Measurements from ENCODE around the gene PTPRU.

Gene PTPRU

GRCh38 chr1:29211086-29212030 lies 25.0 kb upstream of the PTPRU start:
- Histone ChIP-seq H3K9me2 (replicated peaks; ENCODE audit: control insufficient read depth, low read length) (no peaks in the 10 kb centered on the region), H3K9me3 (ENCODE audit: control insufficient read depth, insufficient read depth, low read length) (no peaks in the 10 kb centered on the region), H3F3A (ENCODE audit: control insufficient read depth, insufficient read depth) (no peaks in the 10 kb centered on the region), H3K27ac (ENCODE audit: low read depth, low read length) (no peak overlapping the region), H4K20me1 (ENCODE audit: control insufficient read depth, insufficient read depth, low read depth, low read length) (no peaks in the 10 kb centered on the region), H3K79me2 (ENCODE audit: control insufficient read depth, low read length) (no peaks in the 10 kb centered on the region), H3K4me1 (ENCODE audit: control insufficient read depth, low read length) (peaks cover 2% of the 10 kb centered on the region; the same call in 1 of the 2 replicates), H3K4me3 (ENCODE audit: low read length) (no peak overlapping the region), H3K36me3 (ENCODE audit: control insufficient read depth, low read length) (peaks cover 45% of the 10 kb centered on the region), H3K4me2 (ENCODE audit: low read length) (no peak overlapping the region), H3K27me3 (ENCODE audit: control insufficient read depth, low read length) (no peaks in the 10 kb centered on the region)
- TF ChIP-seq CTCF (IDR thresholded peaks at IDR 0.05; ENCODE audit: low read depth, low read length, poor library complexity, severe bottlenecking), result no peak
- no peak for TF ChIP-seq EZH2phosphoT487 (IDR thresholded peaks at IDR 0.05; ENCODE audit: borderline replicate concordance, low read length)

- peaks cover 2% of the 10 kb centered on the region; the same call in 1 of the 2 replicates for H3K4me1 ChIP-seq (ENCODE audit: control insufficient read depth, low read length)
- no peak overlapping the region for H3K4me3 ChIP-seq (ENCODE audit: low read length)
- no peaks in the 10 kb centered on the region for H3F3A ChIP-seq (ENCODE audit: control insufficient read depth, insufficient read depth)
- no peak overlapping the region for H3K4me2 ChIP-seq (ENCODE audit: low read length)
- no peaks in the 10 kb centered on the region for H3K27me3 ChIP-seq (ENCODE audit: control insufficient read depth, low read length)
- H4K20me1 ChIP-seq (ENCODE audit: control insufficient read depth, insufficient read depth, low read depth, low read length), result no peaks in the 10 kb centered on the region
- H3K9me3 ChIP-seq (ENCODE audit: control insufficient read depth, insufficient read depth, low read length), result no peaks in the 10 kb centered on the region
- no peaks in the 10 kb centered on the region for H3K9me2 ChIP-seq (replicated peaks; ENCODE audit: control insufficient read depth, low read length)
- no peaks in the 10 kb centered on the region for H3K79me2 ChIP-seq (ENCODE audit: control insufficient read depth, low read length)
- no peak for TF ChIP-seq CTCF (IDR thresholded peaks at IDR 0.05; ENCODE audit: low read depth, low read length, poor library complexity, severe bottlenecking)
- TF ChIP-seq EZH2phosphoT487 (IDR thresholded peaks at IDR 0.05; ENCODE audit: borderline replicate concordance, low read length), result no peak
- no peak overlapping the region for H3K27ac ChIP-seq (ENCODE audit: low read depth, low read length)
- H3K36me3 ChIP-seq (ENCODE audit: control insufficient read depth, low read length), result peaks cover 47% of the 10 kb centered on the region
Measured at GRCh38 chr1:29213055-29213454, 23.3 kb upstream of the PTPRU start.

- Histone ChIP-seq H3K79me2 (ENCODE audit: control insufficient read depth, low read length) (no peaks in the 10 kb centered on the region), H3K27me3 (ENCODE audit: control insufficient read depth, low read length) (no peaks in the 10 kb centered on the region), H3K4me2 (ENCODE audit: low read length) (no peak overlapping the region), H4K20me1 (ENCODE audit: control insufficient read depth, insufficient read depth, low read depth, low read length) (no peaks in the 10 kb centered on the region), H3K9me2 (replicated peaks; ENCODE audit: control insufficient read depth, low read length) (no peaks in the 10 kb centered on the region), H3K36me3 (ENCODE audit: control insufficient read depth, low read length) (peaks cover 43% of the 10 kb centered on the region), H3F3A (ENCODE audit: control insufficient read depth, insufficient read depth) (no peaks in the 10 kb centered on the region), H3K9me3 (ENCODE audit: control insufficient read depth, insufficient read depth, low read length) (no peaks in the 10 kb centered on the region), H3K27ac (ENCODE audit: low read depth, low read length) (no peak overlapping the region), H3K4me3 (ENCODE audit: low read length) (no peak overlapping the region), H3K4me1 (ENCODE audit: control insufficient read depth, low read length) (no peaks in the 10 kb centered on the region)
- TF ChIP-seq EZH2phosphoT487 (IDR thresholded peaks at IDR 0.05; ENCODE audit: borderline replicate concordance, low read length) (no peak), CTCF (IDR thresholded peaks at IDR 0.05; ENCODE audit: low read depth, low read length, poor library complexity, severe bottlenecking) (no peak)
Measured at GRCh38 chr1:29217633-29218032, 18.7 kb upstream of the PTPRU start.
